Left ventricle myocardium inferior (tissue), 1 donor: ENCODE results near the gene PARVG. TPM values are rescaled to one million over a fixed set of nuclear protein-coding genes. Genes with fewer than 3 reads are reported as not detected.

Experiments
- DNase-seq: peaks from one replicate; pipeline ENCODE4 v3.0.0-alpha.2; 2020
- H3K27ac ChIP-seq: fragments of 200-600 bp; replicated peaks from 2 replicates; pipeline ENCODE4 v1.8.0; 2021
- H3K27me3 ChIP-seq: fragments of 200-600 bp; 2 replicates; pipeline ENCODE4 v1.8.0; 2021; ENCODE audit warnings: low read depth
- H3K36me3 ChIP-seq: fragments of 200-600 bp; 2 replicates; pipeline ENCODE4 v1.8.0; 2021
- H3K4me1 ChIP-seq: fragments of 200-600 bp; 2 replicates; pipeline ENCODE4 v1.8.0; 2021
- H3K4me3 ChIP-seq: fragments of 200-600 bp; 2 replicates; pipeline ENCODE4 v1.8.0; 2021; ENCODE audit warnings: mild to moderate bottlenecking, moderate library complexity
- H3K9me3 ChIP-seq: fragments of 200-600 bp; replicated peaks from 2 replicates; pipeline ENCODE4 v1.8.0; 2021
- intact Hi-C: fragments of 100-400 bp; cut with micrococcal nuclease; formaldehyde crosslinking; loops from one replicate; pipeline ENCODE4 v1.11.0; 2022
- total RNA-seq: library from RNA; stranded (reverse); fragmentation: NEBNext Ultra II Directional; extraction: Animal tissue kit (Norgen Biotek cat#: 25700); gene quantifications from one replicate; pipeline ENCODE4 v1.2.1, GENCODE V29; 2021
- TF ChIP-seq, protein P1 (sequence below): fragments of 200-600 bp; IDR thresholded peaks from 2 replicates; pipeline ENCODE4 v1.8.0; 2021; ENCODE audit warnings: antibody characterized with exemption, mild to moderate bottlenecking, borderline replicate concordance
- donor health status: DM: no; HTN: yes; CAD: no; lungs with severe emphysema.

The PARVG gene
- total RNA-seq, 1 donor from 2014 or later: 2.8 TPM

DNA sequence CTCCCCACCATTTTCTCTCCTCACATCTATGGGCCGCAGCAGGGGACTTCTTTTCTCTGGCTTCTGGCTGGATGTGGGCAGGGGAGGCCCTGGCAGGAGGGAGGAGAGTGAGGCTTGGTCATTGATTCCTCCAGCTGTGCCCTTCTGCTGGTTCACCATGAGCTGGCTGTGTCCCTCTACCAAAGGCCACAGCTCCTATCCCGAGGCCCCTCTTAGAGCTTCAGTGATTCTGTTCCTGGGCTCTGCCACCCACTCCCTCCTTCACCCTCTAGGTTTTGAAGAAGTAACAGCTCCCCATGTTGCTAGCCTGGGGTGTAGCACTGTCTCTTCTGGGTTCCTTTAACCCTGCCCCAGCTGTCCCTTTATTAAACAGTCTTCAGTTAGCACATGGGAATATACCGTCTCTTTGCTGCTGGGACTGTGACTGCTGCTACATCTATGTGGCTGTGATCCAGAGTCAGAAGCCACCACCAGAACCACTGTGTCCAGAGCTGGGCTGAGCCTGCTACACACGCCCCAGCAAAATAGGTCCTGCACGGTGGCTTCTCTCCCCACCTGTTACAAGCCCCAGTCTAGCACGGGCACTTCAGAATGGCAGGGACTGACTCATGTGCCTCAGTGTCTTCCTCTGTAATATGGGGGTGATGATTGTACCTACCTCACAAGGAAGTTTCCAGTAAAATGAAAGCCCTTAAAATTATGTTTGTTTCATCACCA lies 578 bp upstream of the PARVG start:
- peaks cover 52% of the 10 kb centered on the region for H3K27me3 ChIP-seq
- no peak overlapping the region for H3K4me3 ChIP-seq
- no peaks in the 10 kb centered on the region for H3K36me3 ChIP-seq
- TF ChIP-seq, protein P1, sequence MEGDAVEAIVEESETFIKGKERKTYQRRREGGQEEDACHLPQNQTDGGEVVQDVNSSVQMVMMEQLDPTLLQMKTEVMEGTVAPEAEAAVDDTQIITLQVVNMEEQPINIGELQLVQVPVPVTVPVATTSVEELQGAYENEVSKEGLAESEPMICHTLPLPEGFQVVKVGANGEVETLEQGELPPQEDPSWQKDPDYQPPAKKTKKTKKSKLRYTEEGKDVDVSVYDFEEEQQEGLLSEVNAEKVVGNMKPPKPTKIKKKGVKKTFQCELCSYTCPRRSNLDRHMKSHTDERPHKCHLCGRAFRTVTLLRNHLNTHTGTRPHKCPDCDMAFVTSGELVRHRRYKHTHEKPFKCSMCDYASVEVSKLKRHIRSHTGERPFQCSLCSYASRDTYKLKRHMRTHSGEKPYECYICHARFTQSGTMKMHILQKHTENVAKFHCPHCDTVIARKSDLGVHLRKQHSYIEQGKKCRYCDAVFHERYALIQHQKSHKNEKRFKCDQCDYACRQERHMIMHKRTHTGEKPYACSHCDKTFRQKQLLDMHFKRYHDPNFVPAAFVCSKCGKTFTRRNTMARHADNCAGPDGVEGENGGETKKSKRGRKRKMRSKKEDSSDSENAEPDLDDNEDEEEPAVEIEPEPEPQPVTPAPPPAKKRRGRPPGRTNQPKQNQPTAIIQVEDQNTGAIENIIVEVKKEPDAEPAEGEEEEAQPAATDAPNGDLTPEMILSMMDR: no peak
- H3K4me1 ChIP-seq: no peaks in the 10 kb centered on the region
- H3K9me3 ChIP-seq: no peaks in the 10 kb centered on the region
- H3K27ac ChIP-seq: no peak overlapping the region
- intact Hi-C loops: no loop called here
- DNase-seq: no peak

DNA sequence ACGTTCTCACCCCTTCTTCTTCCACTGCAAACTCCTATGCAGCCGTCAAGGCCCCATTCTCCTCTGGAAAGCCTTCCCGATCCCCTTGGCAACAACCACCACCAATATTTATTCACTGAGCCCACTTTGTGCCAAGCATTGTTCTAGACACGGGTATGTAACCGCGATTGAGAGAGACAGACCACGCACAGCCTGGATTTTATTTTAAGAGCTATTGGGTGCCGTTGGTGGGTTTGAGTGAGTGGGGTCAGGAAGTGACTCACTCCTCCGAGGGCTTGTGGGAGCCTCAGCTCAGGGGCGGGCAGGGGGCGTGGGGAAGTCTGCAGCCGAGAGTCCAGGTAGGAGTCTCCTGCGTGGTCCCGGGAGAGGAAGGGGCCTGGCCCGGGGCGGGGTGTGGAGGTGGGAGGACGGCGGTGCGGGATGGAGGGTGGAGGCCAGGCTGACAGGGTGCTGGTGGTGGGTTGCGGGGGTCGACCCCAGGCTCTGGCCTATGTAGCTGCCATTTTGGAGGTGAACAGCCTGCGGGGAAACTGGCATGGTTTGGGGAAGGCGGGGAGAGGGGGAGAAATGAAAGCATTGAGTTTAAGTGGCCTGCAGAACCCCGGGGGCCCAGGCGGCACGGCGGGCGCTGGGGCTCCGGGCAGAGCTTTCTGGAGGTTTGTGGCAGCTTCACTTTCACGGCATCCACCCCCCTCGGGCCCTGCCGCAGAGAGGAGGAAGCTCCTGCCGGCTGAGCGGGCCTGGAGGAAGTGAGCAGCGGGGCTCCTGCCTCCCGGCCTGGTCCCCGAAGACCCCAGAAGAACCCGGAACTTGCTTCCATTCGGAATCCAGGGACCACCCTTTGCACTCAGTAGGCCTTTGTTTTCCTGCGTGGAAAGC lies 547 bp downstream of the PARVG start:
- peaks cover 63% of the 10 kb centered on the region for H3K27me3 ChIP-seq
- no peaks in the 10 kb centered on the region for H3K9me3 ChIP-seq
- peak overlapping the region; percentile 48 for H3K4me3 ChIP-seq
- peak; percentile 47 for DNase-seq
- H3K4me1 ChIP-seq: no peaks in the 10 kb centered on the region
- H3K27ac ChIP-seq: peak overlapping the region; percentile 44
- intact Hi-C loops: no loop called here
- TF ChIP-seq, protein P1: no peak
- H3K36me3 ChIP-seq: no peaks in the 10 kb centered on the region

DNA sequence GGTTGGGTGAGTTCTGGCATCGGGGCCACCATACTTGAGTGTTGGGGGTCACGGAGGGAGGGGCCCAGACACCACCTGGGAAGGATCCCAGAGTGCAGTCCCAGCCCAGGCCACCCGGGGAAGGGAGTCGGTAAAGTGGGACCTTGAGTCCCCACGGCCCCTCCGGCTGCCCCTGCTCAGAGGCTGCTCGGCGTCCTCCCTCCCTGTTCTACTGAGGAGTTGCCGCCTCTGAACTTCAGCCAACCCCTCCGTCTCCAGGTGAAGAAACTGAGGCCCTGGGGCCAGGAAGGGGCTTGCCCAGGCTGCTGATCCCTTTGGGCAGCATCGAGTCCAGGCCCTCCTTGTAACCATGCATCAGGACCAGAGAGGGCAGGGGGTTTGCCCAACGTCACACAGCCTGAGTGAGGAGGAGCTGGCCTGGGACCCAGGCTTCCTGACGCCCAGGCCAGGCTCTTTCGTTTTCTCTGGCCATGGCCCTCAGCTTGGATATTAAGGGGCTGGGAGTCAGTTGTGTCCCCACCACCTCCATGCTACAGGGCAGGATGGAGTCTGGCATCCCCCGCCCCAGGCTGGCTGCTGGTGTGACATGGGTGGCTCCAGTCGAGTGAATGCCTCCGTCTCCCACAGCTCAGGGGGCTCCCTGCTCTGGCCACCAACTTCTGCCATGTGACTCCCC lies 1.3 kb downstream of the PARVG start:
- Histone ChIP-seq H3K4me3 (peak overlapping the region; percentile 48), H3K27ac (peak overlapping the region; percentile 44), H3K36me3 (no peaks in the 10 kb centered on the region), H3K4me1 (no peaks in the 10 kb centered on the region), H3K9me3 (no peaks in the 10 kb centered on the region), H3K27me3 (peaks cover 68% of the 10 kb centered on the region)
- no peak for DNase-seq
- TF ChIP-seq, protein P1: no peak
- intact Hi-C loops: no loop called here

GRCh38 chr22:44182588-44183286 lies 2.0 kb downstream of the PARVG start:
- Histone ChIP-seq H3K4me1 (no peaks in the 10 kb centered on the region), H3K9me3 (no peaks in the 10 kb centered on the region), H3K36me3 (no peaks in the 10 kb centered on the region), H3K27ac (peak overlapping the region; percentile 44), H3K4me3 (peak overlapping the region; percentile 48), H3K27me3 (peaks cover 71% of the 10 kb centered on the region)
- peak; percentile 48 for DNase-seq
- TF ChIP-seq, protein P1: no peak
- intact Hi-C loops: no loop called here

DNA sequence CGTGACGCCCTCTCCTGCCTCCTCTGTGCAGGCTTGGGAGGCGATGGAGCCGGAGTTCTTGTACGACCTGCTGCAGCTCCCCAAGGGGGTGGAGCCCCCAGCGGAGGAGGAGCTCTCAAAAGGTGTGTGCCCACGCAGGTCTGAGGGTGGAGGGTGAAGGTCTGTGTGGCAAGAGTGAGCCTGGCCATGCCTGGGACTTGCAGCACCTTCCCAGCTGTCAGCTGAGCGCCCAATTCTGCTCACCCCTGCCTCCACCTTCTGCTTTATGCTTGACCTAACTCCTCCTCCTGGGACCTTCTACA lies 2.5 kb downstream of the PARVG start:
- intact Hi-C loops: no loop called here
- no peak overlapping the region for H3K27ac ChIP-seq
- no peaks in the 10 kb centered on the region for H3K9me3 ChIP-seq
- DNase-seq: no peak
- TF ChIP-seq, protein P1: no peak
- H3K27me3 ChIP-seq: peaks cover 76% of the 10 kb centered on the region
- H3K4me1 ChIP-seq: no peaks in the 10 kb centered on the region
- no peak overlapping the region for H3K4me3 ChIP-seq
- H3K36me3 ChIP-seq: no peaks in the 10 kb centered on the region
